Lung (tissue), 12 donors: ENCODE data around the gene KRTAP5-5. TPM values are rescaled to one million over a fixed set of nuclear protein-coding genes. Genes with fewer than 3 reads are reported as not detected.
"Not testable (repeated sequence)": the region's sequence is repeated elsewhere in the genome, so short reads cannot be mapped to it uniquely, and the experiment has no call there.

Experiments used
- ATAC-seq: fragments of 200-7000 bp; cut with Tn5 transposase; one replicate; pipeline ENCODE4 v1.9.1; 2020; ENCODE audit warnings: moderate number of reproducible peaks; ENCODE audit not compliant: insufficient read depth, low FRiP score
- DNase-seq, 3 donors: peaks; one replicate each; pipeline ENCODE4 v3.0.0-alpha.2; 2013 to 2017
- H3K27ac ChIP-seq, 2 donors: one replicate each; pipeline ENCODE4 v1.5.1; 2013; ENCODE audit warnings: mild to moderate bottlenecking in 2 of 2, moderate library complexity in 2 of 2, control low read depth in 1 of 2, inconsistent platforms in 1 of 2, low read depth in 1 of 2, low read length in 1 of 2
- H3K27me3 ChIP-seq, 3 donors: one replicate each; pipeline ENCODE4 v1.5.1; 2013; ENCODE audit warnings: low read length in 2 of 3; ENCODE audit not compliant: control insufficient read depth in 3 of 3, insufficient read depth in 3 of 3
- H3K36me3 ChIP-seq, 4 donors: one replicate each; pipeline ENCODE4 v1.5.1; 2013; ENCODE audit warnings: low read length in 4 of 4, mild to moderate bottlenecking in 1 of 4, moderate library complexity in 1 of 4; ENCODE audit not compliant: control insufficient read depth in 4 of 4, insufficient read depth in 4 of 4
- H3K4me1 ChIP-seq, 5 donors: one replicate each; pipeline ENCODE4 v1.5.1; 2013; ENCODE audit warnings: low read length in 5 of 5, mild to moderate bottlenecking in 2 of 5, moderate library complexity in 1 of 5; ENCODE audit not compliant: control insufficient read depth in 5 of 5, insufficient read depth in 5 of 5
- H3K4me3 ChIP-seq: one replicate; pipeline ENCODE4 v1.5.1; 2013; ENCODE audit warnings: mild to moderate bottlenecking, control low read depth, moderate library complexity
- H3K9ac ChIP-seq, 2 donors: one replicate each; pipeline ENCODE4 v1.5.1; 2013; ENCODE audit warnings: low read length in 2 of 2, control low read depth in 1 of 2; ENCODE audit not compliant: insufficient read depth in 1 of 2
- H3K9me3 ChIP-seq, 4 donors: one replicate each; pipeline ENCODE4 v1.5.1; 2013; ENCODE audit warnings: low read length in 3 of 4, mild to moderate bottlenecking in 1 of 4, moderate library complexity in 1 of 4; ENCODE audit not compliant: control insufficient read depth in 4 of 4, insufficient read depth in 3 of 4
- WGBS, 2 donors: extraction: QIAGEN DNeasy Blood & Tissue Kit; methylation state at CpG; one replicate each; pipeline ENCODE4 v1.1.7; 2013; 5-methylcytosine and 5-hydroxymethylcytosine counted together
- polyA plus RNA-seq, 2 donors: library from polyadenylated mRNA; stranded (reverse); fragments of 200-250 nt; gene quantifications; one replicate each; pipeline ENCODE4 v1.2.1, GENCODE V29; 2013
- total RNA-seq, 2 donors: library from RNA; depleted of rRNA in 1 of 2; stranded (reverse); fragments of >200 nt in 1 of 2; gene quantifications; one replicate each; pipeline ENCODE4 v1.2.1, GENCODE V29; 2014 to 2021
- TF ChIP-seq, protein P1 (sequence below): IDR thresholded peaks from 2 replicates; pipeline ENCODE4 v1.5.1; 2012; ENCODE audit warnings: mild to moderate bottlenecking; ENCODE audit errors: control extremely low read depth, extremely low read depth
- donor health status: control.
- donor health status: control.
- donor health status: Bipolar disorder and iron deficiency.
- donor health status: healthy.
- donor health status: DM: yes; HTN: yes; CAD: no.

The KRTAP5-5 gene
- total and polyA plus RNA-seq, 4 donors: not detected

DNA sequence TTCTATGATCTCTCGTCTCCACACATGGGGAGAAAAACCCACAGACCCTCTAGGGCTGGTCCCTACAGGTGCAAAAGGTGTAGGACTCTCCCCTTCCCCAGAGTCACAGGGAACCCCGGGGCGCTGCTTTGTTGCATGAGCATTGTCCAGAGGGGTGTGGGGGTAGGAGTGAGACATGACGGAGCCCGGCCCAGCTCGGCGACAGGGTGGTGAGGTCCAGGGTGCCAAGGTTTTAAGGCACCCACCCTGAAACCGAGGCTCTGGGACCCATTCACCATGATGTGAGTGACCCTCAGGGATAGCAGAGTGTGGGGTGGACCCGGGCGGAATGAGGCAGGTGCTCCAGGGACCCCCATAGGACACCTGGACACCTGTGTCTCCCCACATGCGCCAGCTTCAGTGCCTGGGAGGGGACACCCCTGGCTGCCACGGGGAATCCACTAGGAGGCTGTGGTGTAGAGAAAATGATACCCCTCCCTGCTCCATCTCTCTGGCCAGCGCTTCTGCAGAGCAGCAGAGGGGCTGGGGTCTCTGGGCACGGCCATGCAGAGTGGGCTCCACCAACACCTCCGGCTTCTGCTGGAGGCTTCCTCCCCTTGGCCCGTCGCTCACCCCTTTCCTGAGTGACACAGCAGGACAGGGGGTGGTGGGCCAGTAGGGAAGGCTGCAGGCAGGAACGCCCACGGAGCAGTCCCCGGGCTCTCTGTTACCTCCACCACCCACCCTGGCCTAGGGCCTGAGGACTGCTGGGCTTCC lies 15.2 kb downstream of the KRTAP5-5 start:
- no peak for DNase-seq
- no peak overlapping the region for H3K4me3 ChIP-seq
- H3K27me3 ChIP-seq: no peaks in the 10 kb centered on the region
- TF ChIP-seq, protein P1, sequence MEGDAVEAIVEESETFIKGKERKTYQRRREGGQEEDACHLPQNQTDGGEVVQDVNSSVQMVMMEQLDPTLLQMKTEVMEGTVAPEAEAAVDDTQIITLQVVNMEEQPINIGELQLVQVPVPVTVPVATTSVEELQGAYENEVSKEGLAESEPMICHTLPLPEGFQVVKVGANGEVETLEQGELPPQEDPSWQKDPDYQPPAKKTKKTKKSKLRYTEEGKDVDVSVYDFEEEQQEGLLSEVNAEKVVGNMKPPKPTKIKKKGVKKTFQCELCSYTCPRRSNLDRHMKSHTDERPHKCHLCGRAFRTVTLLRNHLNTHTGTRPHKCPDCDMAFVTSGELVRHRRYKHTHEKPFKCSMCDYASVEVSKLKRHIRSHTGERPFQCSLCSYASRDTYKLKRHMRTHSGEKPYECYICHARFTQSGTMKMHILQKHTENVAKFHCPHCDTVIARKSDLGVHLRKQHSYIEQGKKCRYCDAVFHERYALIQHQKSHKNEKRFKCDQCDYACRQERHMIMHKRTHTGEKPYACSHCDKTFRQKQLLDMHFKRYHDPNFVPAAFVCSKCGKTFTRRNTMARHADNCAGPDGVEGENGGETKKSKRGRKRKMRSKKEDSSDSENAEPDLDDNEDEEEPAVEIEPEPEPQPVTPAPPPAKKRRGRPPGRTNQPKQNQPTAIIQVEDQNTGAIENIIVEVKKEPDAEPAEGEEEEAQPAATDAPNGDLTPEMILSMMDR: no peak
- H3K36me3 ChIP-seq: no peaks in the 10 kb centered on the region
- H3K9me3 ChIP-seq: no peaks in the 10 kb centered on the region
- H3K4me1 ChIP-seq: peaks cover 0 to 7% (median 0%) of the 10 kb centered on the region in 5 donors
- no peak overlapping the region for H3K27ac ChIP-seq
- 76% methylated on average over 20 of the region's 20 CpGs for WGBS, 2 donors
- no peak overlapping the region for H3K9ac ChIP-seq
- ATAC-seq: no peak

DNA sequence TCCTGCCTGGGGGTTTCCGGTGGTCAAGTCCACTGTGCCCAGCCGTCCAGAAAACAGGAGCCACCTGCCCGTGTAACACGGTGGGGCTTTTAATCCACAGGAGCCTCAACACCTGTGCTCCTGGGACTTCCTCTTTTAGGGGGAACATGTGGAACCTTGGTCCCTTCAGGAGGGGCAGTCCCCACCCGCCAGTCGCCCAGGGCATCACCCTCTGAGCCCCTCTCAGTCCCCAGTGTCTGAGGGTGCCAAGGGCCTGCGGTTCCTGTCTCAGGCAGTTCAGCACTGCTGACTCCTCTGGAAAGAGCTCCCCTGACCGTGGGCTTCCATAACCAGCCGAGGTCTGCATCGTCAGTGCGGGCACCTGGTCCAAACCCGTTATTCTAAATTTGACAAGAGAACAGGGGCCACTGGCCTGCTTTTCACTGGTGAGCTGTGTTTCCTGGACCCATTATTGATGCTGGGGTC lies 15.8 kb downstream of the KRTAP5-5 start:
- no peak overlapping the region for H3K27ac ChIP-seq
- peaks cover 0 to 1% (median 0%) of the 10 kb centered on the region in 5 donors for H3K4me1 ChIP-seq
- TF ChIP-seq, protein P1: no peak
- H3K27me3 ChIP-seq: no peaks in the 10 kb centered on the region
- no peak overlapping the region for H3K4me3 ChIP-seq
- no peak overlapping the region for H3K9ac ChIP-seq
- DNase-seq: no peak
- 59 to 73% methylated on average over 12 of the region's 12 CpGs for WGBS, 2 donors
- no peaks in the 10 kb centered on the region for H3K9me3 ChIP-seq
- ATAC-seq: no peak
- H3K36me3 ChIP-seq: no peaks in the 10 kb centered on the region

DNA sequence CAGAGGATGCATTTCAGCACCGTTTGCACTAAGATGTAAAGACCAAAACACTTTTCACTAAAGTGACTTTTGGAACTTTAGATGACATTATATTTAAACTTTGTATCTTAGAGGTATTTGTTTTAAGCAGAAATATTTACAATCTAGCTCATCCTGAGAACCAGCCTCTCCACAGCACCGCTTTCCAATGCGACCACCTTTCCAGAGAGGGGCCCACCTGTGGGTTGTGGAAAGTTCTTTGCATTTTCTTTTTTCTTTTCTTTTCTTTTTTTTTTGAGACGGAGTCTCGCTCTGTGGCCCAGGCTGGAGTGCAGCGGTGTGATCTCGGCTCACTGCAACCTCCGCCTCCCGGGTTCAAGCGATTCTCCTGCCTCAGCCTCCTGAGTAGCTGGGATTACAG lies 17.0 kb downstream of the KRTAP5-5 start:
- not testable (repeated sequence) for DNase-seq, ATAC-seq, H3K27ac ChIP-seq, H3K27me3 ChIP-seq, H3K4me1 ChIP-seq, H3K36me3 ChIP-seq, H3K9me3 ChIP-seq, H3K4me3 ChIP-seq, H3K9ac ChIP-seq
- WGBS, 2 donors: 88 to 94% methylated on average over 10 of the region's 10 CpGs

DNA sequence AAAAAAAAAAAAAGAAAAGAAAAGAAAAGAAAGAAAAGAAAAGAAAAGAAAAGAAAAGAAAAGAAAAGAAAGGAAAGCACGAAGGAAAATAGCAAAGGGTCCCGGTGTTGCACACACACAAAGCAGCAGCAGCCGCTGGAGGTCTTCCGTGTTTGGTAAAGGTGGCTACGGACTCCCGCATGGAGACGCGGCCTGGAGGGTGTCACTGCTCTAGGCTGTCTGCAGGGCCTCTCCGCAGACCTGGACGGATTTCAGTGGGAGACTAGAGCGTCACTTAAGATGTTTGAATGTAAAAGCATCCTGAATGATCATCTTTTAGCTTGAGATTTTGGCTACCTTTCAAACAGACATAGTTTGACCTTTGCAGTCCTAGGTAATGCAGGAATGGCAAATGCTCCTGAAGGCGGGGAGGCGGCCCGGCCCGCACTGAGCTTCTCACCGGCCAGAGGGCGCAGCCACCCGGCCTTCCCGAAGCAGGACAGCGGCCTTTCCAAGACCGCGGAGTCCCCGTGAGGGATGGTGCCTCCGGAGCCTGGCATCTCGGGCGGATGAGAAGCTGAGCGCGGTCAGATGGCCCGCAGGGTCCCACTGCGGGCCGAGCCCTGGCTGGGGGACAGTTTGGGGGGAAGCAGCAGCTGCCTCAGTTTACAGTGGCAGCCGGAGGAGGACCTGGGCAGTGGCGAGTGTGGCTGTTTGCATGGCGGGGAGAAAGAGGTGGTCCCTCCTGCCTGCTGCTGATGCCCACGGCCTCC lies 18.5 kb downstream of the KRTAP5-5 start:
- no peaks in the 10 kb centered on the region for H3K27me3 ChIP-seq
- H3K9ac ChIP-seq: no peak overlapping the region
- H3K4me3 ChIP-seq: no peak overlapping the region
- ATAC-seq (no peak), DNase-seq (no peak)
- H3K27ac ChIP-seq: no peak overlapping the region
- H3K36me3 ChIP-seq: no peaks in the 10 kb centered on the region
- TF ChIP-seq, protein P1: no peak
- WGBS, 2 donors: 92 to 94% methylated on average over 35 of the region's 35 CpGs
- H3K4me1 ChIP-seq: peaks cover 0 to 4% (median 0%) of the 10 kb centered on the region in 5 donors
- no peaks in the 10 kb centered on the region for H3K9me3 ChIP-seq
